ENCODE data around the gene DDB1.

DNA sequence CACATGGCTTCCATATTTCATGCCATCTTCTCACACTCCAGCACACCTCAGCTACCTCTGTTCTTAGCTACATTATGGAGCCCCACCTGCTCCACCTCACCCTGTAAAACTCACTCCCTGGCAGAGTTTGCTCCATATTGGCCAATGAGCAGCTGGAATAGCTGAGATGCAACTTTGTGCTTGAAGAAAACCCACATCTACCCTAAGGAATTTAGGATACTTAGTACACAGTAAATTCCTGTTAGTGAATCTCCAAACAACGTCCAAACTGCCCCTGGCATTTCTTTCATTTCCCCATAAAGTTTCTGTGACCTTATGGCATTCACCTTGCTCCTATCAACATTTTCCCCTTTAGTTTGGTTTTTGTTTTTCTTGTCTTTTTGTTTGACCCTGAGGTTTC, 35.6 kb downstream of the DDB1 start:
- TF ChIP-seq, protein P1, sequence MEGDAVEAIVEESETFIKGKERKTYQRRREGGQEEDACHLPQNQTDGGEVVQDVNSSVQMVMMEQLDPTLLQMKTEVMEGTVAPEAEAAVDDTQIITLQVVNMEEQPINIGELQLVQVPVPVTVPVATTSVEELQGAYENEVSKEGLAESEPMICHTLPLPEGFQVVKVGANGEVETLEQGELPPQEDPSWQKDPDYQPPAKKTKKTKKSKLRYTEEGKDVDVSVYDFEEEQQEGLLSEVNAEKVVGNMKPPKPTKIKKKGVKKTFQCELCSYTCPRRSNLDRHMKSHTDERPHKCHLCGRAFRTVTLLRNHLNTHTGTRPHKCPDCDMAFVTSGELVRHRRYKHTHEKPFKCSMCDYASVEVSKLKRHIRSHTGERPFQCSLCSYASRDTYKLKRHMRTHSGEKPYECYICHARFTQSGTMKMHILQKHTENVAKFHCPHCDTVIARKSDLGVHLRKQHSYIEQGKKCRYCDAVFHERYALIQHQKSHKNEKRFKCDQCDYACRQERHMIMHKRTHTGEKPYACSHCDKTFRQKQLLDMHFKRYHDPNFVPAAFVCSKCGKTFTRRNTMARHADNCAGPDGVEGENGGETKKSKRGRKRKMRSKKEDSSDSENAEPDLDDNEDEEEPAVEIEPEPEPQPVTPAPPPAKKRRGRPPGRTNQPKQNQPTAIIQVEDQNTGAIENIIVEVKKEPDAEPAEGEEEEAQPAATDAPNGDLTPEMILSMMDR (IDR thresholded peaks at IDR 0.05; ENCODE audit: low read depth, low read length), result no peak
- TF ChIP-seq POLR2A (IDR thresholded peaks at IDR 0.05; ENCODE audit: extremely low read depth, insufficient read length) (no peak), MYC (IDR thresholded peaks at IDR 0.05; ENCODE audit: low read depth, low read length) (no peak)

Data from NB4 (cell line).